Muscle of leg (tissue), 11 donors: ENCODE measurements around the gene ATP10A. TPM values are rescaled to one million over a fixed set of nuclear protein-coding genes. Genes with fewer than 3 reads are reported as not detected.

Experiments
- DNase-seq: peaks from one replicate; pipeline ENCODE4 v3.0.0; 2013
- H3K27ac ChIP-seq: one replicate; pipeline ENCODE4 v1.5.1; 2013; ENCODE audit warnings: mild to moderate bottlenecking, low read length, control low read depth
- H3K27me3 ChIP-seq: one replicate; pipeline ENCODE4 v1.6.1; 2013; ENCODE audit warnings: low read length; ENCODE audit not compliant: control insufficient read depth, insufficient read depth
- H3K36me3 ChIP-seq: one replicate; pipeline ENCODE4 v1.6.1; 2013; ENCODE audit warnings: low read length; ENCODE audit not compliant: control insufficient read depth, insufficient read depth
- H3K4me1 ChIP-seq: one replicate; pipeline ENCODE4 v1.6.1; 2013; ENCODE audit warnings: low read length; ENCODE audit not compliant: control insufficient read depth, insufficient read depth
- H3K4me3 ChIP-seq: one replicate; pipeline ENCODE4 v1.5.1; 2013; ENCODE audit warnings: low read length, control low read depth
- H3K9me3 ChIP-seq: replicated peaks from 2 replicates; pipeline ENCODE4 v1.6.1; 2013; ENCODE audit warnings: low read depth, low read length; ENCODE audit not compliant: control insufficient read depth
- WGBS: methylation state at CpG from one replicate; pipeline ENCODE4 v1.1.5; 2013; ENCODE audit warnings: missing lambda C conversion rate; ENCODE audit not compliant: insufficient coverage; 5-methylcytosine and 5-hydroxymethylcytosine counted together
- polyA plus RNA-seq, 8 donors: library from polyadenylated mRNA; unstranded; fragments of 120-200 nt; gene quantifications; one replicate each; pipeline versions ENCODE4 v1.2.1 to v1.2.3, GENCODE V29; 2013; ENCODE audit warnings: inconsistent platforms in 1 of 8, low replicate concordance in 1 of 8; ENCODE audit not compliant: insufficient read length in 8 of 8, insufficient read depth in 1 of 8
- total RNA-seq: library from RNA; stranded (reverse); fragments of 120-200 nt; gene quantifications from one replicate; pipeline ENCODE4 v1.2.4, GENCODE V29; 2013

ATP10A gene
- total and polyA plus RNA-seq, 9 donors = 1.9 to 4.9 (median 2.7) TPM

GRCh38 chr15:25796395-25796794 lies 66.7 kb downstream of the ATP10A start:
- peaks cover 20% of the 10 kb centered on the region for H3K4me1 ChIP-seq
- H3K36me3 ChIP-seq = no peaks in the 10 kb centered on the region
- no peaks in the 10 kb centered on the region for H3K9me3 ChIP-seq
- H3K4me3 ChIP-seq = no peak overlapping the region
- H3K27ac ChIP-seq = no peak overlapping the region
- peaks cover 2% of the 10 kb centered on the region for H3K27me3 ChIP-seq
- DNase-seq = no peak
- 63% methylated on average over 7 of the region's 7 CpGs for WGBS

- no peak overlapping the region for H3K4me3 ChIP-seq
- H3K27ac ChIP-seq = no peak overlapping the region
- H3K4me1 ChIP-seq = peaks cover 26% of the 10 kb centered on the region
- WGBS = no CpG with 5 or more reads among the region's 6 CpGs
- no peaks in the 10 kb centered on the region for H3K36me3 ChIP-seq
- DNase-seq = no peak
- peaks cover 2% of the 10 kb centered on the region for H3K27me3 ChIP-seq
- no peaks in the 10 kb centered on the region for H3K9me3 ChIP-seq
Observed at GRCh38 chr15:25795712-25796111, 67.4 kb downstream of the ATP10A start.

GRCh38 chr15:25795061-25795460 lies 68.1 kb downstream of the ATP10A start:
- no peak for DNase-seq
- 90% methylated on average over 6 of the region's 9 CpGs for WGBS
- Histone ChIP-seq H3K4me3 (no peak overlapping the region), H3K27ac (no peak overlapping the region), H3K27me3 (no peaks in the 10 kb centered on the region), H3K9me3 (no peaks in the 10 kb centered on the region), H3K36me3 (no peaks in the 10 kb centered on the region), H3K4me1 (peaks cover 30% of the 10 kb centered on the region)

- WGBS = 88% methylated on average over 1 of the region's 6 CpGs
- Histone ChIP-seq H3K4me1 (peaks cover 39% of the 10 kb centered on the region), H3K27ac (no peak overlapping the region), H3K4me3 (no peak overlapping the region), H3K36me3 (no peaks in the 10 kb centered on the region), H3K9me3 (no peaks in the 10 kb centered on the region), H3K27me3 (no peaks in the 10 kb centered on the region)
- peak; percentile 71 for DNase-seq
Observed at GRCh38 chr15:25793354-25794050, 69.6 kb downstream of the ATP10A start.

DNA sequence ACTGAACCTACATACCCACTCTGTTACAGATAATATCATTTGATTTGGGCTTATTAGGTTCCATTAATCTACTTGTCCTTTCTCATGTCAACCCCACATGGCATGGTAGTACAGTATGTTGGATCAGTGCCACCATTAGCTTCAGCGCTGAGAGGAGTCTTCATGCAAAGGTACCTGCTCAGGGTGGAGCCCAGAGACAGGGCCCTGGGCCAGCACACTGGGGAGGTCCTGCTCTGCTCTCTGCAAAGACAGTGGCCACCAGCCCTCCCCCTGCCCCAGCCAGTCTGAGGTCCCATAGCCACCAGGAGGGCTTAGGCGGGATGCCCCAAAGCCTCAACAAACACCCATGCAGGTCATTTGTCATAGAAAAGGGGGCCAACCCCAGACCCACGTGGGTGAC lies 71.0 kb downstream of the ATP10A start:
- Histone ChIP-seq H3K27ac (no peak overlapping the region), H3K4me3 (no peak overlapping the region), H3K36me3 (no peaks in the 10 kb centered on the region), H3K9me3 (no peaks in the 10 kb centered on the region), H3K27me3 (no peaks in the 10 kb centered on the region), H3K4me1 (peaks cover 38% of the 10 kb centered on the region)
- DNase-seq = no peak
- WGBS = 100% methylated on average over 1 of the region's 3 CpGs

GRCh38 chr15:25790000-25790660 lies 73.0 kb downstream of the ATP10A start:
- no peaks in the 10 kb centered on the region for H3K36me3 ChIP-seq
- H3K4me3 ChIP-seq = no peak overlapping the region
- peak overlapping the region; percentile 86 for H3K27ac ChIP-seq
- peaks cover 38% of the 10 kb centered on the region for H3K4me1 ChIP-seq
- DNase-seq = peak; percentile 94
- no peaks in the 10 kb centered on the region for H3K27me3 ChIP-seq
- WGBS = 0% methylated on average over 1 of the region's 7 CpGs
- no peaks in the 10 kb centered on the region for H3K9me3 ChIP-seq

DNA sequence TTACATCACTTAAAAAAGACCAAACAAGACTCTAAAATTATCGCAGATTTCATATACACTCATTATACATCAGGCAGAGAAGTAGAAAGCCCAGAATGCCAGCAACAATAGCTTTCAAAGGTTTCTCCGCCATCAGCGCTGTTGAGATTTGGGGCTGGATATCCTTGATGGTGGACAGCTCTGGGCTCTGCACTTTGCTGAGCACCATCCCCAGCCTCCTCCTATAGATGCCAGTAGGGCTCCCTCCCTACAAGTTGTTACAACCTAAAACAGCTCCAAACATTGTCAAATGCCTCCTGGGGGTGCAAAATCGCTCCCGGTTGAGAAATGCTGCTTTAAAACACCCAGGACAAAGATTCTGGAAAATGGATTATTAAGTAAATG lies 73.5 kb downstream of the ATP10A start:
- Histone ChIP-seq H3K4me1 (peaks cover 41% of the 10 kb centered on the region), H3K4me3 (no peak overlapping the region), H3K9me3 (no peaks in the 10 kb centered on the region), H3K27ac (peak overlapping the region; percentile 86), H3K27me3 (no peaks in the 10 kb centered on the region), H3K36me3 (no peaks in the 10 kb centered on the region)
- no peak for DNase-seq
- no CpG with 5 or more reads among the region's 5 CpGs for WGBS

DNA sequence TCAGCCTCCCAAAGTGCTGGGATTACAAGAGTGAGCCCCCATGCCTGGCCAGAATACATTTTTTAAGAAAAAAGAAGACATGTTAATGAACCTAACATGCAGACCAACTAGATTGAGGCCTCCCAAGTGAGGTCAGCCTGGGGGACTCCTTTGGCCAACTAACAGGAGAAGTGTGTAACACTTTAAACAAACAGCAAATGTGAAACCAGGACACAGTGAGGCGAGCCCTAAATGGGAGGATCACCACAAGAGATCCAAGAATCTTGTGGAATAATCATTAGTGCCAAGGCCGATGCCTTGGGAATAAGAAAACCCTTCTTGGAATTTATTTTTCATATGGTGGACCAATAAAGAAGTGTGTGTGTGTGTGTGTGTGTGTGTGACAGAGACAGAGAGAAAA lies 73.9 kb downstream of the ATP10A start:
- Histone ChIP-seq H3K9me3 (no peaks in the 10 kb centered on the region), H3K27me3 (no peaks in the 10 kb centered on the region), H3K4me3 (no peak overlapping the region), H3K36me3 (no peaks in the 10 kb centered on the region), H3K4me1 (peaks cover 44% of the 10 kb centered on the region), H3K27ac (peak overlapping the region; percentile 86)
- 0% methylated on average over 1 of the region's 2 CpGs for WGBS
- DNase-seq = peak; percentile 74

GRCh38 chr15:25787855-25788520 lies 75.1 kb downstream of the ATP10A start:
- Histone ChIP-seq H3K4me3 (no peak overlapping the region), H3K4me1 (peaks cover 44% of the 10 kb centered on the region), H3K9me3 (no peaks in the 10 kb centered on the region), H3K27me3 (no peaks in the 10 kb centered on the region), H3K27ac (no peak overlapping the region), H3K36me3 (no peaks in the 10 kb centered on the region)
- WGBS = 47% methylated on average over 12 of the region's 13 CpGs
- no peak for DNase-seq

DNA sequence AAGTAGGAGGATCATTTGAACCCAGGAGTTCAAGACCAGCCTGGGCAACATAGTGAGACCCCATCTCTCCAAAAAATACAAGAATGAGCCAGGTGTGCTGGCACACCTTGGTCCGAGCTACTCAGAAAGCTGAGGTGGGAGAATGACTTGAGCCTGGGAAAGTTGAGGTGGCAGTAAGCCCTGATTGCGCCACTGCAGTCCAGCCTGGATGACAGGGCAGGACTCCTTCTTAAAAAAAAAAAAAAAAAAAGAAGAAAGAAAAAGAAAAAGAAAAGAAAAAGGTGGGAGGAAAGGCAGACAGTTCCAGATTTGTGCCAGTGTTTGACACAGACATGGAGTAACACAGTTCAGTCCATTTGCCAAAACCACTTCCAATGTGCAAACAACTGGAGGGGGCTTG lies 75.7 kb downstream of the ATP10A start:
- Histone ChIP-seq H3K27ac (no peak overlapping the region), H3K4me1 (peaks cover 44% of the 10 kb centered on the region), H3K36me3 (no peaks in the 10 kb centered on the region), H3K4me3 (no peak overlapping the region), H3K9me3 (no peaks in the 10 kb centered on the region), H3K27me3 (no peaks in the 10 kb centered on the region)
- DNase-seq = no peak
- WGBS = 100% methylated on average over 1 of the region's 2 CpGs
